Neural cell (in vitro differentiated cells): ENCODE results near the gene SSC5D. TPM values are rescaled to one million over a fixed set of nuclear protein-coding genes. Genes with fewer than 3 reads are reported as not detected.

Experiments
- H2AFZ ChIP-seq: fragments of 200-600, 300-800 bp; sonication (generic), shearing (Covaris generic); 2 replicates; pipeline ENCODE4 v1.6.0; 2014; ENCODE audit warnings: low read depth, mild to moderate bottlenecking, antibody characterized with exemption, low read length, moderate library complexity
- H3F3A ChIP-seq: fragments of 200-600 bp; shearing (Covaris generic); 2 replicates; pipeline ENCODE4 v1.6.1; 2016; ENCODE audit warnings: mild to moderate bottlenecking, moderate library complexity, mixed read lengths, antibody characterized with exemption, low read length; ENCODE audit not compliant: insufficient read depth, poor library complexity, severe bottlenecking
- H3K27ac ChIP-seq: fragments of 200-600, 300-800 bp; sonication (generic), shearing (Covaris generic); 2 replicates; pipeline ENCODE4 v1.5.1; 2014; ENCODE audit warnings: mild to moderate bottlenecking, low read length, moderate library complexity
- H3K27me3 ChIP-seq: fragments of 300-800, 200-600 bp; sonication (generic), shearing (Covaris generic); 2 replicates; pipeline ENCODE4 v1.6.0; 2014; ENCODE audit warnings: mild to moderate bottlenecking, low read depth, low read length, moderate library complexity; ENCODE audit not compliant: insufficient read depth
- H3K36me3 ChIP-seq: fragments of 300-800, 200-600 bp; sonication (generic), shearing (Covaris generic); 2 replicates; pipeline ENCODE4 v1.5.1; 2014; ENCODE audit warnings: mild to moderate bottlenecking, antibody characterized with exemption, low read length, moderate library complexity; ENCODE audit not compliant: insufficient read depth
- H3K4me2 ChIP-seq: fragments of 300-800, 200-600 bp; sonication (generic), shearing (Covaris generic); 2 replicates; pipeline ENCODE4 v1.6.0; 2014; ENCODE audit warnings: mild to moderate bottlenecking, low read length
- H3K4me3 ChIP-seq: fragments of 300-800, 200-600 bp; sonication (generic), shearing (Covaris generic); 2 replicates; pipeline ENCODE4 v1.5.1; 2014; ENCODE audit warnings: mild to moderate bottlenecking, low read length, moderate library complexity
- H3K79me2 ChIP-seq: fragments of 200-600 bp; shearing (Covaris generic); replicated peaks from 2 replicates; pipeline ENCODE4 v1.6.0; 2014; ENCODE audit warnings: mild to moderate bottlenecking, low read length, moderate library complexity; ENCODE audit not compliant: insufficient read depth
- H3K9ac ChIP-seq: fragments of 300-800, 200-600 bp; sonication (generic), shearing (Covaris generic); 2 replicates; pipeline ENCODE4 v1.6.1; 2016; ENCODE audit warnings: mild to moderate bottlenecking, low read length, mixed read lengths
- H3K9me2 ChIP-seq: fragments of 200-600 bp; shearing (Covaris generic); 2 replicates; pipeline ENCODE4 v1.6.1; 2016; ENCODE audit warnings: mild to moderate bottlenecking, low read length, mixed read lengths; ENCODE audit not compliant: insufficient read depth
- H3K9me3 ChIP-seq: fragments of 200-600, 300-800 bp; sonication (generic), shearing (Covaris generic); 2 replicates; pipeline ENCODE4 v1.6.1; 2016; ENCODE audit warnings: mild to moderate bottlenecking, mixed run types, low read length, moderate library complexity, mixed read lengths
- H4K20me1 ChIP-seq: fragments of 200-600 bp; shearing (Covaris generic); 2 replicates; pipeline ENCODE4 v1.6.1; 2016; ENCODE audit warnings: mild to moderate bottlenecking, mixed run types; ENCODE audit not compliant: insufficient read depth
- EP300 ChIP-seq: fragments of 450-650 bp; conservative IDR thresholded peaks from 2 replicates; pipeline ENCODE4 v1.6.1; 2014; ENCODE audit warnings: antibody characterized with exemption, mild to moderate bottlenecking, moderate library complexity; ENCODE audit not compliant: poor library complexity, severe bottlenecking
- EZH2 ChIP-seq: fragments of 200-600, 300-800 bp; shearing (Covaris generic), sonication (generic); IDR thresholded peaks from 2 replicates; pipeline ENCODE4 v1.6.1; 2014; ENCODE audit warnings: antibody characterized with exemption, low read length, borderline replicate concordance, mild to moderate bottlenecking; ENCODE audit not compliant: insufficient read depth, poor library complexity, severe bottlenecking
- MXI1 ChIP-seq: fragments of 450-650 bp; conservative IDR thresholded peaks from 2 replicates; pipeline ENCODE4 v1.6.1; 2014; ENCODE audit warnings: antibody characterized with exemption, mild to moderate bottlenecking; ENCODE audit not compliant: poor library complexity, severe bottlenecking
- POLR2AphosphoS5 ChIP-seq: IDR thresholded peaks from 2 replicates; pipeline ENCODE4 v1.6.1; 2012
- RAD21 ChIP-seq: fragments of 450-650 bp; conservative IDR thresholded peaks from 2 replicates; pipeline ENCODE4 v1.6.1; 2014; ENCODE audit warnings: antibody characterized with exemption, mild to moderate bottlenecking, moderate library complexity
- REST ChIP-seq: IDR thresholded peaks from 2 replicates; pipeline ENCODE4 v1.6.1; 2012; ENCODE audit warnings: borderline replicate concordance
- SMC3 ChIP-seq: fragments of 450-650 bp; conservative IDR thresholded peaks from 2 replicates; pipeline ENCODE4 v1.6.1; 2014; ENCODE audit warnings: antibody characterized with exemption, mild to moderate bottlenecking, moderate library complexity; ENCODE audit not compliant: poor library complexity
- TAF1 ChIP-seq: IDR thresholded peaks from 2 replicates; pipeline ENCODE4 v1.6.1; 2012; ENCODE audit warnings: low read depth
- polyA plus RNA-seq: library from polyadenylated mRNA; depleted of rRNA; stranded (reverse); fragments of >200 nt; gene quantifications from 2 replicates; pipeline ENCODE4 v1.2.3, GENCODE V29; 2014
- TF ChIP-seq, protein P1 (sequence below): fragments of 450-650 bp; IDR thresholded peaks from 2 replicates; pipeline ENCODE4 v1.5.1; 2014; ENCODE audit warnings: antibody characterized with exemption, mild to moderate bottlenecking, moderate library complexity; ENCODE audit not compliant: poor library complexity, severe bottlenecking

SSC5D gene
- polyA plus RNA-seq, 1 donor from 2014 or later = 0.45 TPM

DNA sequence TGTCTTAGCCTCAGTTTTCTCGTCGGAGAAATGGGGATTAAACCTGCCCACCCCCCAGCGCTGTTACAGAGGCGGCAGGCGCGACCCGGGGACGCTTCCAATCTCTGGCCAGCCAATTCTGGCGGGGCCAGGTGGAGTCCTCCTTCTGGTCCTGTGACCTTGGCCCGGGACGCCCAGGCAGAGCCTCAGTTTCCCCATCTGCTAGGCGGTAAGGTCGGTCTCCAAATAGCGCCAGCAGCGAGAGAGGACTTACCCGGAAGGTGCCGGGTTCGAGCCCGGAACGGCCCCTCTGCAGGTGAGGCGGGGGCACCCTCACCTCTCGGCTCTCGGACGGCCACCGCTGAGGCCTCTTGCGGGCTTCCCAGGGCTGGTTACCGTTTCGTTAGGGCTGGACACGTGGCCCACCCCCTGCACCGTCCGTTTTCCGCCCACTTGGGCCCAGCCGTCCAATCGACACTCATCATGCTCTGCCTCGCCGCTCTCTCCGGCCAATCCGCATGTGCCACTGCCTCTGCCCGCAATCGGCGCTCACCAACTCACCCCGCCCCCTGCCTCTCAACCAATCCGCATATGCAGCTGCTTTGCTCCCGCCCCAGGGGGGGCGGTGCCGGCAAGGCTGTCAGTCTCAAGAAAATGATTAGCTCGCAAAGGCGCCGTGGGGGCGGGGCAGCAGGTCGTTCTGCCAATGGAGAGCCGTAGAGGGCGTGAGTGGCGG is 26.8 kb upstream of the SSC5D start, which contains the start of gene ISOC2:
Gene ISOC2, minus strand, starts transcription at position 384 of the 715 bp plus-strand sequence. CDS start 5,156 bp downstream, outside the sequence.
- H3K4me3 ChIP-seq = peak within 1 kb of the TSS; percentile 97
- H3K27ac ChIP-seq = peak within 1 kb of the TSS; percentile 11
- peak within 1 kb of the TSS; percentile 78 for H3K9ac ChIP-seq
- H3K27me3 ChIP-seq = no peaks in the 10 kb centered on the region
- no peaks in the 10 kb centered on the region for H3K36me3 ChIP-seq
- H3K4me2 ChIP-seq = peak within 1 kb of the TSS; percentile 78
- H3K9me2 ChIP-seq = no peaks in the 10 kb centered on the region
- H4K20me1 ChIP-seq = no peaks in the 10 kb centered on the region
- no peaks in the 10 kb centered on the region for H3K9me3 ChIP-seq
- H3F3A ChIP-seq = no peaks in the 10 kb centered on the region
- H2AFZ ChIP-seq = peak within 1 kb of the TSS; percentile 67
- H3K79me2 ChIP-seq = no peaks in the 10 kb centered on the region
- TF ChIP-seq, protein P1, sequence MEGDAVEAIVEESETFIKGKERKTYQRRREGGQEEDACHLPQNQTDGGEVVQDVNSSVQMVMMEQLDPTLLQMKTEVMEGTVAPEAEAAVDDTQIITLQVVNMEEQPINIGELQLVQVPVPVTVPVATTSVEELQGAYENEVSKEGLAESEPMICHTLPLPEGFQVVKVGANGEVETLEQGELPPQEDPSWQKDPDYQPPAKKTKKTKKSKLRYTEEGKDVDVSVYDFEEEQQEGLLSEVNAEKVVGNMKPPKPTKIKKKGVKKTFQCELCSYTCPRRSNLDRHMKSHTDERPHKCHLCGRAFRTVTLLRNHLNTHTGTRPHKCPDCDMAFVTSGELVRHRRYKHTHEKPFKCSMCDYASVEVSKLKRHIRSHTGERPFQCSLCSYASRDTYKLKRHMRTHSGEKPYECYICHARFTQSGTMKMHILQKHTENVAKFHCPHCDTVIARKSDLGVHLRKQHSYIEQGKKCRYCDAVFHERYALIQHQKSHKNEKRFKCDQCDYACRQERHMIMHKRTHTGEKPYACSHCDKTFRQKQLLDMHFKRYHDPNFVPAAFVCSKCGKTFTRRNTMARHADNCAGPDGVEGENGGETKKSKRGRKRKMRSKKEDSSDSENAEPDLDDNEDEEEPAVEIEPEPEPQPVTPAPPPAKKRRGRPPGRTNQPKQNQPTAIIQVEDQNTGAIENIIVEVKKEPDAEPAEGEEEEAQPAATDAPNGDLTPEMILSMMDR = peak; percentile 32
- TF ChIP-seq RAD21 (no peak), EP300 (peak; percentile 41), MXI1 (peak; percentile 88), POLR2AphosphoS5 (peak; percentile 51), TAF1 (no peak), REST (peak; percentile 26), SMC3 (peak; percentile 30)

DNA sequence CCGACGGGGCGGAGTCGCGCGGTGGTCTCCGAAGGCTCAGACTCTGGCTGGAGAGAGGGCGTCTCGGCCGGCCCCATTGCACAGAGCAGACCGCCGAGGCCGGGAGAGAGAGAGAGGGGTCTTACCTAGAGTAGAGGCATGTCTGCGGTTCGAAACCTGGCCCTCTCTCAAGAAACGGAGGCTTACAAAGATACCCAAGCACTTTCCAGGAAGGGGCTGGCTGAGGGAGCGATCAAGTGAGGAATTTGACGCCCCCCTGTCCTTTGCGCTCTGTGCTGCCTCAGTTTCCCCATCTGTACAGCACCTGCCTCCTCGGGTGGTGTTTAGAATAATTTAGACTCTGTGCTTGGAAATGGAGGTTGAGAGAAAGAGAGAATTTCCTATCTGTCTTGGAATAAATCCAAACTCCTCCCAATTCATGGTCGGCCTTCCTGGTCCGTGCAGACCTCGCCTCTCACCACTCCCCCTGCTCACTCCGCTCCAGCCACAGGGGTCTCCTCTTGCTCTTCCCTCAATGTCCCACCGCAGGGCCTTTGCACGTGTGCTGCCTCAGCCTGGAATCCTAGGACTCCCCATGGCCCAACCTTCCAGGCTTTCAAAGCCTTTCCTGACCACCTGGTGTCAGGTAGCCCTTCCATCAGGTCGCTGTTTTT is 26.1 kb upstream of the SSC5D start:
- Histone ChIP-seq H3K36me3 (no peaks in the 10 kb centered on the region), H3K9me2 (no peaks in the 10 kb centered on the region), H3K9ac (peak overlapping the region; percentile 61), H2AFZ (peak overlapping the region; percentile 67), H3K4me3 (peak overlapping the region; percentile 97), H3K27ac (no peak overlapping the region), H3K79me2 (no peaks in the 10 kb centered on the region), H3F3A (no peaks in the 10 kb centered on the region), H3K27me3 (no peaks in the 10 kb centered on the region), H3K4me2 (no peak overlapping the region), H4K20me1 (no peaks in the 10 kb centered on the region), H3K9me3 (no peaks in the 10 kb centered on the region)
- TF ChIP-seq EZH2 (no peak), POLR2AphosphoS5 (peak; percentile 41)
